ENCODE data around the gene SLC29A4.

DNA sequence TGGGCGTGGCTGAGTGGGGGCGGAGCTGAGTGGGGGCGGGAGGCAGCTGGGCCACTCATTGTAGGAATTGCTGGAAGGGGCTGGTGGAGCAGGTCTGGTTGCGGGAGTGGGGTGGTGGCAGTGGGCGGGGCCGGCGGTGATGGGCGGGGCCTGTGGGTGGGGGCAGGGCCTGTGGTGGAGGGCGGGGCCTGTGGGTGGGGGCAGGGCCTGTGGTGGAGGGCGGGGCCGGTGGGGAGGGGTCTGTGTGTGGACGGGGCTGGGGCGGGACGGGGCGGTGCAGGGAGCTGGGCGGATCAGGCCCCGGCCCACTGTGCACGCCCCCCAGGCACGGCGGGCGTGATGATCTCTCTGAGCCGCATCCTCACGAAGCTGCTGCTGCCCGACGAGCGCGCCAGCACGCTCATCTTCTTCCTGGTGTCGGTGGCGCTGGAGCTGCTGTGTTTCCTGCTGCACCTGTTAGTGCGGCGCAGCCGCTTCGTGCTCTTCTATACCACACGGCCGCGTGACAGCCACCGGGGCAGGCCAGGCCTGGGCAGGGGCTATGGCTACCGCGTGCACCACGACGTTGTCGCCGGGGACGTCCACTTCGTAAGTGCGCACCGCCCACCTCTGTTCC lies 14.0 kb downstream of the SLC29A4 start:
- TF ChIP-seq, protein P1, sequence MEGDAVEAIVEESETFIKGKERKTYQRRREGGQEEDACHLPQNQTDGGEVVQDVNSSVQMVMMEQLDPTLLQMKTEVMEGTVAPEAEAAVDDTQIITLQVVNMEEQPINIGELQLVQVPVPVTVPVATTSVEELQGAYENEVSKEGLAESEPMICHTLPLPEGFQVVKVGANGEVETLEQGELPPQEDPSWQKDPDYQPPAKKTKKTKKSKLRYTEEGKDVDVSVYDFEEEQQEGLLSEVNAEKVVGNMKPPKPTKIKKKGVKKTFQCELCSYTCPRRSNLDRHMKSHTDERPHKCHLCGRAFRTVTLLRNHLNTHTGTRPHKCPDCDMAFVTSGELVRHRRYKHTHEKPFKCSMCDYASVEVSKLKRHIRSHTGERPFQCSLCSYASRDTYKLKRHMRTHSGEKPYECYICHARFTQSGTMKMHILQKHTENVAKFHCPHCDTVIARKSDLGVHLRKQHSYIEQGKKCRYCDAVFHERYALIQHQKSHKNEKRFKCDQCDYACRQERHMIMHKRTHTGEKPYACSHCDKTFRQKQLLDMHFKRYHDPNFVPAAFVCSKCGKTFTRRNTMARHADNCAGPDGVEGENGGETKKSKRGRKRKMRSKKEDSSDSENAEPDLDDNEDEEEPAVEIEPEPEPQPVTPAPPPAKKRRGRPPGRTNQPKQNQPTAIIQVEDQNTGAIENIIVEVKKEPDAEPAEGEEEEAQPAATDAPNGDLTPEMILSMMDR (conservative IDR thresholded peaks at IDR 0.05; ENCODE audit: low read depth, low read length): no peak
- TF ChIP-seq EZH2 (IDR thresholded peaks at IDR 0.05; ENCODE audit: borderline replicate concordance, low read depth, low read length, poor library complexity, severe bottlenecking): no peak

Data from A673 (cell line).